ENCODE data around the gene CATSPERZ.

DNA sequence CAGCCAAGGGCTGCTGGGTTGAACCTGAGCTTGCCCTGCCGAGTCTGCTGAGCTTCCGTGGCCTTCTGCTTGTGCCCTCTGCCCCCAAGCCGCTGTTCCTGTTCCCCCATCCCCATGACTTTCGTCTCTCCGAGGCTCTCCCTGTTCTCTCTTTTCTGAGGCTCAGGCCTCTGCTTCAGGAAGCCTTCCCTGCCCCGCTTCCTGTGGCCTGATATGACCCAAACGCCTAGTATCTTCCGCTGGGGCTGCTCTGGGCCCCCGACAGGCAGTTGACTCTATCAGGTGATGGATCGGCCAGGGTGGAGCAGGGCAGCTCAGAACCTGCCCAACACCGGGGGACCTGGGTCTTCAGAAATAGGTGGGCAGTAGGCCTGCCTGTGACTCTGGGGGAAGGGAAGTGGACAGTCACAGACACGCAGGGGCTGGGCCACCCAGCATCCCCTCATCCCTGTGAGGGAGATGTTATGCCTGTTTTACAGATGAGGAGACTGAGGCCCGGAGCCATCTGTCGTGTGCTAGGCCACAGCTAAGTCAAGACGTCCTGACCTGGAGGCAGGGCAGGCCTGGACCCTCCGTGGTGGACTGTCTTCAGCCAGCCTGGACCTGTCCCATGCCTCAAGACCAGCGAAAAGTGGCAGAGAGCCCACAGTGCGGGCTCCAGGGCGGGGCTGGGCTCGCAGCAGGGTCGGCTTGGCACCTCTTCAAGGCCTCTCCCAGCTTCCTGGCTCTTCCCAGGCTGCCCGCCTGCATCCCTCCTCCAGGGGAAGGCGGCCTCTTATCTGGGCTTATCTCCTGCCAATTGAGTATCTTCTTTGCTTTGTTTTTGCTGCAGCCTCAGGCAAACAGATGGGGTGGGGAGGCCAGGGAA lies 31.9 kb upstream of the CATSPERZ start:
- TF ChIP-seq POLR2A (IDR thresholded peaks at IDR 0.05; ENCODE audit: low read depth, low read length) (no peak; the same call in 1 of the 2 replicates), POLR2AphosphoS5 (IDR thresholded peaks at IDR 0.05; ENCODE audit: low read depth, low read length) (no peak)
